ENCODE results near the gene MAPK10. TPM values are rescaled to one million over a fixed set of nuclear protein-coding genes. Genes with fewer than 3 reads are reported as not detected.
"Not testable (repeated sequence)": the region's sequence is repeated elsewhere in the genome, so short reads cannot be mapped to it uniquely, and the experiment has no call there.

MAPK10 gene
- total RNA-seq, 2 experiments from 2014 or later: 0.28 to 0.36 TPM

- POLR2A ChIA-PET: no interaction called here
- Histone ChIP-seq H3K4me3 (ENCODE audit: low read length) (no peak overlapping the region), H3K36me3 (ENCODE audit: insufficient read depth, low read length) (no peaks in the 10 kb centered on the region), H3K4me1 (ENCODE audit: insufficient read depth, low read length) (no peaks in the 10 kb centered on the region), H3K9me3 (ENCODE audit: control insufficient read depth in 1 of 2, insufficient read depth in 1 of 2, low read length in 2 of 2) (no peaks in the 10 kb centered on the region), H3K27me3 (ENCODE audit: control insufficient read depth in 1 of 2, insufficient read depth in 2 of 2, low read length in 2 of 2) (no peaks in the 10 kb centered on the region), H3K27ac (ENCODE audit: low read depth in 1 of 2, low read length in 2 of 2) (no peak overlapping the region)
- Mint-ChIP-seq H3K36me3 (ENCODE audit: low read depth) (no peaks in the 10 kb centered on the region), H3K9me3 (no peaks in the 10 kb centered on the region), H3K4me3 (no peak overlapping the region), H3K27me3 (no peaks in the 10 kb centered on the region), H3K27ac (no peak overlapping the region), H3K4me1 (ENCODE audit: low read depth) (no peaks in the 10 kb centered on the region)
- no peak for TF ChIP-seq CTCF (IDR thresholded peaks at IDR 0.05)
- CTCF ChIA-PET: no interaction called here
- DNase-seq (no peak), ATAC-seq (ENCODE audit: poor library complexity) (no peak)
- intact Hi-C loops (cut with DNase I, micrococcal nuclease): no loop called here
Observed at GRCh38 chr4:86031927-86032326, 327.9 kb downstream of the MAPK10 start.

GRCh38 chr4:86026720-86027119 is 333.1 kb downstream of the MAPK10 start:
- H3K9me3 ChIP-seq (ENCODE audit: control insufficient read depth in 1 of 2, insufficient read depth in 1 of 2, low read length in 2 of 2): peaks cover 0 to 3% of the 10 kb centered on the region in 2 experiments
- H3K36me3 ChIP-seq (ENCODE audit: insufficient read depth, low read length): no peaks in the 10 kb centered on the region
- CTCF ChIA-PET: no interaction called here
- no peaks in the 10 kb centered on the region for H3K4me1 ChIP-seq (ENCODE audit: insufficient read depth, low read length)
- H3K36me3 Mint-ChIP-seq (ENCODE audit: low read depth): no peaks in the 10 kb centered on the region
- H3K27ac Mint-ChIP-seq: no peak overlapping the region
- no peak overlapping the region for H3K4me3 ChIP-seq (ENCODE audit: low read length)
- H3K4me1 Mint-ChIP-seq (ENCODE audit: low read depth): no peaks in the 10 kb centered on the region
- intact Hi-C loops (cut with DNase I, micrococcal nuclease): no loop called here
- no peak overlapping the region for H3K27ac ChIP-seq (ENCODE audit: low read depth in 1 of 2, low read length in 2 of 2)
- TF ChIP-seq CTCF (IDR thresholded peaks at IDR 0.05): no peak
- no peaks in the 10 kb centered on the region for H3K9me3 Mint-ChIP-seq
- no peaks in the 10 kb centered on the region for H3K27me3 Mint-ChIP-seq
- POLR2A ChIA-PET: no interaction called here
- no peak overlapping the region for H3K4me3 Mint-ChIP-seq
- H3K27me3 ChIP-seq (ENCODE audit: control insufficient read depth in 1 of 2, insufficient read depth in 2 of 2, low read length in 2 of 2): no peaks in the 10 kb centered on the region
- ATAC-seq (ENCODE audit: poor library complexity): no peak
- DNase-seq: no peak

GRCh38 chr4:86021671-86022070 is 338.2 kb downstream of the MAPK10 start:
- H3K27ac Mint-ChIP-seq; H3K9me3 ChIP-seq (ENCODE audit: control insufficient read depth in 1 of 2, insufficient read depth in 1 of 2, low read length in 2 of 2); H3K4me1 Mint-ChIP-seq (ENCODE audit: low read depth); H3K27me3 ChIP-seq (ENCODE audit: control insufficient read depth in 1 of 2, insufficient read depth in 2 of 2, low read length in 2 of 2); POLR2A ChIA-PET; H3K27me3 Mint-ChIP-seq; H3K9me3 Mint-ChIP-seq; DNase-seq; H3K4me1 ChIP-seq (ENCODE audit: insufficient read depth, low read length); H3K4me3 Mint-ChIP-seq; H3K36me3 ChIP-seq (ENCODE audit: insufficient read depth, low read length); H3K4me3 ChIP-seq (ENCODE audit: low read length); intact Hi-C loops (cut with DNase I, micrococcal nuclease); ATAC-seq (ENCODE audit: poor library complexity); H3K27ac ChIP-seq (ENCODE audit: low read depth in 1 of 2, low read length in 2 of 2); H3K36me3 Mint-ChIP-seq (ENCODE audit: low read depth); CTCF ChIA-PET: not testable (repeated sequence)

- Histone ChIP-seq H3K27me3 (ENCODE audit: control insufficient read depth in 1 of 2, insufficient read depth in 2 of 2, low read length in 2 of 2) (no peaks in the 10 kb centered on the region), H3K4me3 (ENCODE audit: low read length) (no peak overlapping the region), H3K36me3 (ENCODE audit: insufficient read depth, low read length) (no peaks in the 10 kb centered on the region), H3K27ac (ENCODE audit: low read depth in 1 of 2, low read length in 2 of 2) (no peak overlapping the region), H3K9me3 (ENCODE audit: control insufficient read depth in 1 of 2, insufficient read depth in 1 of 2, low read length in 2 of 2) (peaks cover 0 to 5% of the 10 kb centered on the region in 2 experiments), H3K4me1 (ENCODE audit: insufficient read depth, low read length) (no peaks in the 10 kb centered on the region)
- H3K4me3 Mint-ChIP-seq: no peak overlapping the region
- ChIA-PET POLR2A (no interaction called here), CTCF (no interaction called here)
- DNase-seq (no peak), ATAC-seq (ENCODE audit: poor library complexity) (no peak)
- TF ChIP-seq CTCF (IDR thresholded peaks at IDR 0.05): no peak
- no peaks in the 10 kb centered on the region for H3K9me3 Mint-ChIP-seq
- H3K27me3 Mint-ChIP-seq: no peaks in the 10 kb centered on the region
- H3K4me1 Mint-ChIP-seq (ENCODE audit: low read depth): no peaks in the 10 kb centered on the region
- no peak overlapping the region for H3K27ac Mint-ChIP-seq
- no peaks in the 10 kb centered on the region for H3K36me3 Mint-ChIP-seq (ENCODE audit: low read depth)
- intact Hi-C loops (cut with DNase I, micrococcal nuclease): no loop called here
Observed at GRCh38 chr4:86019906-86020305, 339.9 kb downstream of the MAPK10 start.
